Transverse colon (tissue), 4 donors: Measurements from ENCODE around the gene KRT40. TPM values are rescaled to one million over a fixed set of nuclear protein-coding genes. Genes with fewer than 3 reads are reported as not detected.

Experiments
- DNase-seq: peaks from one replicate; pipeline ENCODE4 v3.0.0-alpha.2; 2019
- H3K27ac ChIP-seq, 4 donors: fragments of 200-600 bp; sonication (generic); 2 replicates each; pipeline ENCODE4 v1.5.1; 2016 to 2018; ENCODE audit warnings: inconsistent platforms in 4 of 4
- H3K27me3 ChIP-seq: fragments of 200-600 bp; sonication (generic); 2 replicates; pipeline ENCODE4 v1.5.1; 2017; ENCODE audit warnings: inconsistent platforms
- H3K36me3 ChIP-seq, 4 donors: fragments of 200-600 bp; sonication (generic); 2 replicates each; pipeline ENCODE4 v1.5.1; 2017 to 2019; ENCODE audit warnings: inconsistent platforms in 4 of 4
- H3K4me1 ChIP-seq, 4 donors: fragments of 200-600 bp; sonication (generic); 2 replicates each; pipeline ENCODE4 v1.5.1; 2017 to 2020; ENCODE audit warnings: inconsistent platforms in 4 of 4
- H3K4me3 ChIP-seq, 4 donors: fragments of 200-600 bp; sonication (generic); 1 replicate in 1 of 4; 2 replicates in 3 of 4; pipeline versions ENCODE4 v1.5.1 to v1.6.1; 2017 to 2019; ENCODE audit warnings: inconsistent platforms in 4 of 4
- H3K9me3 ChIP-seq, 2 donors: fragments of 200-600 bp; sonication (generic); 2 replicates each; pipeline ENCODE4 v1.5.1; 2017 to 2019; ENCODE audit warnings: inconsistent platforms in 2 of 2
- EP300 ChIP-seq: sonication (generic); formaldehyde crosslinking; IDR thresholded peaks from one replicate; pipeline ENCODE4 v1.6.1; 2017; ENCODE audit warnings: antibody characterized with exemption, low read depth
- POLR2A ChIP-seq: fragments of 450-650 bp; IDR thresholded peaks from one replicate; pipeline ENCODE4 v1.6.1; 2016; ENCODE audit warnings: antibody characterized with exemption, mild to moderate bottlenecking, moderate library complexity
- POLR2AphosphoS5 ChIP-seq, 3 donors: sonication (generic); formaldehyde crosslinking; IDR thresholded peaks; one replicate each; pipeline ENCODE4 v1.6.1; 2016; ENCODE audit warnings: antibody characterized with exemption in 3 of 3
- WGBS, 2 donors: methylation state at CpG; one replicate each; pipeline ENCODE4 v1.1.5; 2018; ENCODE audit warnings: low coverage in 1 of 2; 5-methylcytosine and 5-hydroxymethylcytosine counted together
- in situ Hi-C, 4 donors: fragments of 200-750 bp; cut with MboI; loops; one replicate each; pipeline versions ENCODE4 v1.15.0 to v1.15.1; 2017; ENCODE audit warnings: low sequenced_read_pairs in 3 of 4, low pct_ligation_motif_present in 1 of 4, low pct_unique_long_range_greater_than_20kb in 1 of 4
- intact Hi-C: fragments of 100-400 bp; cut with DNase I; formaldehyde crosslinking; loops from one replicate; pipeline ENCODE4 v1.15.1; 2023; ENCODE audit warnings: low total_unique reads
- total RNA-seq, 4 donors: library from RNA; depleted of rRNA; stranded (reverse); fragments of >200 nt; gene quantifications; one replicate each; pipeline ENCODE4 v1.1.0, GENCODE V29; 2016
- TF ChIP-seq, protein P1 (sequence below), 5 experiments: fragments of 200-600 bp in 3 of 5; fragments of 450-650 bp in 2 of 5; sonication (generic) in 3 of 5; IDR thresholded peaks; 1 replicate in 2 of 5; 2 replicates in 3 of 5; pipeline ENCODE4 v1.5.1; 2016 to 2017; ENCODE audit warnings: antibody characterized with exemption in 5 of 5, inconsistent platforms in 3 of 5, mild to moderate bottlenecking in 2 of 5, moderate library complexity in 1 of 5

The KRT40 gene
- total RNA-seq, 4 donors from 2014 or later = 0.48 TPM; not detected in 3

DNA sequence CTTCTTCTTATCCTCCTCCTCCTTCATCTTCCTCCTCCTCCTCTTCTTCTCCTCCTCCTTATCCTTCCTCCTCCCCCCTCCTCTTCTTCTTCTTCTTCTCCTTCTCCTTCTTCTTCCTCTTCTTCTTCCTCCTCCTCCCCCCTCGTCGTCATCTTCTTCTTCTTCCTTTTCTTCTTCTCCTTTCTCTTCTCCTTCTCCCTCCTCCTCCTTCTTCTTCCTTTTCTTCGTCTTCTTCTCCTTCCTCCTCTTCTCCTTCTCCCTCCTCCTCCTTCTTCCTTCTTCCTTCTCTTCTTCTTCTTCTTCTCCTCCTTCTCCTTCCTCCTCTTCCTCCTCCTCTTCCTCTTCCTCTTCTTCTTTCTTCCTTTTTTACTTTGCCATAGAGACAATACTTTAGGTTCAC, 41.6 kb downstream of the KRT40 start:
- intact Hi-C loops = no loop called here
- H3K27me3 ChIP-seq = no peaks in the 10 kb centered on the region

DNA sequence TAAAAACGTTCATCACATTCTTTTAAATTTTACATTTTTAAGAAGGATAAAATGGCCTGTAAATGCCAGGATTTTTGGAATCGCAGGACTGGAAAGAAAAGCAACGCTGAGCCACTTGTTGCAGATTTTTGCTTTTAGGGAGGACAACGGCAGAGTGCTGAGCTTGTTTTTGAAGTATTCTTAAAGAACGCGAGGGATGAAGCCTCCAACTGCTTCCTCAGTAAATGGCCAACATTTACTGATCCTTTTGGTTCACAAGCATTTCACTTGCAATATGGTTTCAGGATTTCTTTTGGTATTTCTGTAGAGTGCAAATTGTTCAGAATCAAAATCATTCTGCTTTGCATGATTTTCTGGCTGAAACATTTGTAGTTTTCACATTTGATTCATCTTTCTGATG, 43.9 kb downstream of the KRT40 start:
- no peaks in the 10 kb centered on the region for H3K27me3 ChIP-seq
- peaks cover 0 to 10% (median 0%) of the 10 kb centered on the region in 4 donors for H3K4me1 ChIP-seq
- intact Hi-C loops (no loop called here), in situ Hi-C loops (no loop called here)
- DNase-seq = no peak
- no peak overlapping the region for H3K4me3 ChIP-seq
- TF ChIP-seq, protein P1, sequence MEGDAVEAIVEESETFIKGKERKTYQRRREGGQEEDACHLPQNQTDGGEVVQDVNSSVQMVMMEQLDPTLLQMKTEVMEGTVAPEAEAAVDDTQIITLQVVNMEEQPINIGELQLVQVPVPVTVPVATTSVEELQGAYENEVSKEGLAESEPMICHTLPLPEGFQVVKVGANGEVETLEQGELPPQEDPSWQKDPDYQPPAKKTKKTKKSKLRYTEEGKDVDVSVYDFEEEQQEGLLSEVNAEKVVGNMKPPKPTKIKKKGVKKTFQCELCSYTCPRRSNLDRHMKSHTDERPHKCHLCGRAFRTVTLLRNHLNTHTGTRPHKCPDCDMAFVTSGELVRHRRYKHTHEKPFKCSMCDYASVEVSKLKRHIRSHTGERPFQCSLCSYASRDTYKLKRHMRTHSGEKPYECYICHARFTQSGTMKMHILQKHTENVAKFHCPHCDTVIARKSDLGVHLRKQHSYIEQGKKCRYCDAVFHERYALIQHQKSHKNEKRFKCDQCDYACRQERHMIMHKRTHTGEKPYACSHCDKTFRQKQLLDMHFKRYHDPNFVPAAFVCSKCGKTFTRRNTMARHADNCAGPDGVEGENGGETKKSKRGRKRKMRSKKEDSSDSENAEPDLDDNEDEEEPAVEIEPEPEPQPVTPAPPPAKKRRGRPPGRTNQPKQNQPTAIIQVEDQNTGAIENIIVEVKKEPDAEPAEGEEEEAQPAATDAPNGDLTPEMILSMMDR (IDR thresholded peaks at IDR 0.05) = no peak
- TF ChIP-seq POLR2A (no peak), POLR2AphosphoS5 (IDR thresholded peaks at IDR 0.05) (no peak), EP300 (no peak)
- H3K27ac ChIP-seq = no peak overlapping the region
- no peaks in the 10 kb centered on the region for H3K9me3 ChIP-seq
- no peaks in the 10 kb centered on the region for H3K36me3 ChIP-seq
- 80 to 86% methylated on average over 6 of the region's 6 CpGs for WGBS, 2 donors

More for the DNA sequence above, 41.6 kb downstream of the KRT40 start:
- Histone ChIP-seq H3K9me3 (no peaks in the 10 kb centered on the region), H3K4me3 (no peak overlapping the region), H3K4me1 (no peaks in the 10 kb centered on the region), H3K27ac (no peak overlapping the region), H3K36me3 (no peaks in the 10 kb centered on the region)
- no peak for DNase-seq
- no peak for TF ChIP-seq POLR2AphosphoS5 (IDR thresholded peaks at IDR 0.05)
- TF ChIP-seq POLR2A = no peak
- TF ChIP-seq EP300 = no peak
- TF ChIP-seq, protein P1 (IDR thresholded peaks at IDR 0.05) = no peak
- in situ Hi-C loops = no loop called here
- WGBS, 2 donors = 77 to 100% methylated on average over 3 of the region's 3 CpGs

DNA sequence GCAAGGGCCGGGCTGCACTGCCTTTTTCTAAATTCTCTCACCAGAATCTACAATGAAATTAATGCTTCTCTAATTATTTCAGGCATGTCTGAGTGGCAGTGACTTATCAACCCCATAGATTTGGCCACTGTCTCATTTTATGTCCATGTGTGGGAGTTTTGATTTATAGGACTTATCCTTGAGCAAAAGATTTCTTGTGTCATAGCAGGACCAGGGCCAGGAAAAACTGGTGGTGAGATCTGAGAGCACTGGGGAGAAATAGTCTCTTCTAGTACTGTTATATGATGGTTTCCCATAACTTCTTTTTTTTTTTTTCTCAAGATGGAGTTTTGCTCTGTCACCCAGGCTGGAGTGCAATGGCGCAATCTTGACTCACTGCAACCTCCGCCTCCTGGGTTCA, 45.1 kb downstream of the KRT40 start:
- intact Hi-C loops (no loop called here), in situ Hi-C loops (no loop called here)
- H3K9me3 ChIP-seq = no peaks in the 10 kb centered on the region
- H3K4me3 ChIP-seq = no peak overlapping the region
- H3K27me3 ChIP-seq = no peaks in the 10 kb centered on the region
- WGBS, 2 donors = 83 to 93% methylated on average over 2 to 3 of the region's 3 CpGs
- peaks cover 0 to 10% (median 0%) of the 10 kb centered on the region in 4 donors for H3K4me1 ChIP-seq
- no peak overlapping the region for H3K27ac ChIP-seq
- H3K36me3 ChIP-seq = no peaks in the 10 kb centered on the region
- TF ChIP-seq POLR2AphosphoS5 (IDR thresholded peaks at IDR 0.05) (no peak), POLR2A (no peak), EP300 (no peak)
- TF ChIP-seq, protein P1 (IDR thresholded peaks at IDR 0.05) = no peak
- DNase-seq = no peak

DNA sequence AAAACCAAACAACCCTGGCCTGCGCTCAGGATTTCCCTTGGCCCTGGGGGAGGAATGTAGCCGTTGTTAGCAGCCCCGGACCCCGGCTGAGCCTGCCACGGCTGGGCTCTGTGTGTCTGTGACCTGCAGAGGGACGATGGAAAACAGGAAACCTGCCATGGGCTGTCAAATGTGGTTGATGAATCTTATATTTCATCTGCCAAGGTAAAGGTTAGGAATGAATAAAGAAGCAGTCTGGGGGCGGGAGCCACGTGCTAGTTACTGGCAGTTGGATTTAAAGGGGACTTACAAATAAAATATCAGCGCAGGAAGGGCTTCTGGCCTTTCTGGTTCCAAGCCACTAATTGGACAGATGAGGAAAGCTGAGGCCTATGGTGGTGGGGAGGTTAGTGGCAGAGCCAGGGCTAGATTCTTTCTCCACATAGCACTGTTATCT, 46.7 kb downstream of the KRT40 start, which contains the start of gene KRT23:
KRT23 (minus strand) TSS at position 263 of the 436 bp plus-strand sequence. CDS start 1,043 bp downstream, outside the sequence.
- no peak for DNase-seq
- H3K27me3 ChIP-seq = no peaks in the 10 kb centered on the region
- H3K4me3 ChIP-seq = no peak within 1 kb of the TSS
- intact Hi-C loops = no loop called here
- H3K4me1 ChIP-seq = peaks cover 0 to 10% (median 0%) of the 10 kb centered on the region in 4 donors
- no peak within 1 kb of the TSS for H3K27ac ChIP-seq
- in situ Hi-C loops = no loop called here
- no peaks in the 10 kb centered on the region for H3K36me3 ChIP-seq
- 64 to 82% methylated on average over 2 to 9 of the region's 9 CpGs for WGBS, 2 donors
- TF ChIP-seq, protein P1 (IDR thresholded peaks at IDR 0.05) = no peak
- TF ChIP-seq POLR2AphosphoS5 (IDR thresholded peaks at IDR 0.05) (no peak), EP300 (no peak), POLR2A (no peak)
- H3K9me3 ChIP-seq = no peaks in the 10 kb centered on the region
